Tracheal epithelial cell (primary cell): ENCODE data around the gene QPCTL. TPM values are rescaled to one million over a fixed set of nuclear protein-coding genes. Genes with fewer than 3 reads are reported as not detected.

ENCODE experiments used
- total RNA-seq: library from RNA; depleted of rRNA; stranded (reverse); fragments of >200 nt; gene quantifications from 2 replicates; pipeline ENCODE4 v1.2.1, GENCODE V29; 2014

The QPCTL gene
- 10.7 and 16.1 TPM in 2 replicates for total RNA-seq

DNA sequence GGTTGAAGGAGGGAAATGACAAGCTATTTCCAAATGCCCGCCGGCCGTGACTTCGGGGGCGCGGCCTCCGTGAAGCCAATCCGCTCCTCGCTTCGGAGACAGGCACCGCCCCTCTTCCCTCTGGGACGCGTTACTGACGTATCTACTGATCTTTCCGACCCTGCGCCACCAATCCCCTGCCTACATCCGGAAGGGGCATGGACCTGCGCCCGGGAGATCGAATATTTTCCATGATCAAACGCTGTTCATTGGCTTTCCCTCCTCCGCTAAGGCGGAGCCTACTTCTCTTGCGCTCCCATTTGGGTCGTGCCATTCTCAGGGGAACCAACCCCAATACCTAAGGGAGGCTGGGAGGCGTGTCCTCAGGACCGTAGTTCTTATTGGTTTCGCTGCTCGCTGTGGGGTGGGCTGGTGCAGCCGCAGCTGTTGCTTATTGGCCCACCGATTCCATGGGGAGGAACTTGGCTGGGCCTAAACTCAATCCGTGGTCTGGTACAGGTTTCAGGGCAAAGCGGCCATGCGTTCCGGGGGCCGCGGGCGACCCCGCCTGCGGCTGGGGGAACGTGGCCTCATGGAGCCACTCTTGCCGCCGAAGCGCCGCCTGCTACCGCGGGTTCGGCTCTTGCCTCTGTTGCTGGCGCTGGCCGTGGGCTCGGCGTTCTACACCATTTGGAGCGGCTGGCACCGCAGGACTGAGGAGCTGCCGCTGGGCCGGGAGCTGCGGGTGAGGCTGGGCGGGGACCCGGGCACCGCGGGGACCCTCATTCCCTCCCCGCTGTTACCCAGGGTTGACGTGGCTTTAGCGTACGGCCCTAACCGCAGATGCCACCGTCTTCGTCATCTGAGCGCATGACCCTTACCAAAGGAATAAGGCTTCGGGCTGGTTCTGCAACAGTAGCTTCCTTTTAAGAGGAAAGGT is at the start of gene QPCTL:
TSS of gene QPCTL (plus strand) at position 480 of the 919 bp plus-strand sequence. CDS start at position 518, 38 bp downstream.

DNA sequence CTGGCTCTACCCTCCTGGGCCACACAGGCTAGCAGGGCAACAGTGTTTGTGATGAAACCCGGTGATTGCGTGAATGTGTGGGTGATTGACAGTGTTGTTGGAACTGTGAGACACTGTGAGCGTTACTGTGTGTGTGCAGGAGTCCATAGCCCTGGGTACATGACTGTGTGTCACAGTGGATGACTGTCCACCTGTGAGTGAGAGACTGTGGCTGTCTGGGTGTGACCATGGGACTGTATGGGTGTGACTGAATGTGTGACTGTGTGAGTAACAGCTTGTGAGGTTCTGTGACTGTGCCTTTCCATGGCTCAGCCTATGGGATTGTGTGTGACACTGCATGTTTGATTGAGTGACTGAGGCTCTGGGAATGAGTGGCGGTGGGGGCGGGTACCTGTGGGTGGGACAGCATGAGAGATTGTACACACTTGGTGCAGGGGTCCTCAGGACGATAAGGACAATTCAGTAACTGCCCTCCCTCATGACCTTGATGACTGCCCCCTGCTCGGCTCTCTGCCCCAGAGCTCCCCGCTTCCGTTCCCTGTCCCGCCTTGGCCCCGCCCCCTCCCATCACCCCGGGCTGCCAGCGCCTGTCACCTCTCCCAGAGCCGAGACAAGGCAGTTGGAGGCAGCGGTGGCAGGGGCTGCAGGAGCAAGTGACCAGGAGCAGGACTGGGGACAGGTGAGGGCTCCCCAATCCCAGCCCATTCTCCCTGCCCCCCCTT is 24.7 kb upstream of the QPCTL start, which contains the start of gene GIPR:
TSS of gene GIPR (plus strand) at position 602 of the 722 bp plus-strand sequence. CDS start 1,300 bp downstream, outside the sequence.

DNA sequence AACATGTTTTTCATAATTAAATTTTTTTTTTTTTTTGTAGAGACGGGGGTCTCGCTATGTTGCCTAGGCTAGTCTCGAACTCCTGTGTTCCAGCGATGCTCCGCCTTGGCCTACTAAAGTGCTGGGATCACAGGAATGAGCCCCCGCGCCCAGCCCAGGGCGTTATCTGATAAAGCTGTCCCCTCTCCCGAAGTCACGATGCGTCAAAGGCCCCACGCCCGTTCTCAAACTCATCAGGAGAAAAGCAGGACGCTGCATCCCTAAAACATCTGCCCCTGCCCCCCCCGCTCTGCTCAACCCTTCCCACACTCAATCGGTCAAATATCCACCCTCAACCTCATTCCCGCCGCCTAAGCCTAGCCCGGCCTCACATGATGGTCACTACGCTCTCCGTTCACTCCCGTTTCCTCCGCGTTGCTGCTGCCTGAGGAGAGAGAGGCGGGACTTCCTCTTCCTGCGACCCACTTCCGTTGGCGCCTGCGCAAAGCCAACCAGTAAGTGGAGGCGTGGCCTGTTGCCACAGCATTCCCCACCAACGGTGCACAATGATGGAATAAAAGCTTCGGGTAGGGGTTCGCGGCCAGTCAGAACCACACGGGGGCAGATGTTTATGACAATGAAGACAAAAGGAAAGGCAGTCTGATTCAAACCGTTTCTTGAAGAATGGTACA is 815 bp upstream of the QPCTL start, which contains the start of gene SNRPD2:
TSS of gene SNRPD2 (minus strand) at position 438 of the 671 bp plus-strand sequence. CDS start at position 373, 65 bp downstream.

DNA sequence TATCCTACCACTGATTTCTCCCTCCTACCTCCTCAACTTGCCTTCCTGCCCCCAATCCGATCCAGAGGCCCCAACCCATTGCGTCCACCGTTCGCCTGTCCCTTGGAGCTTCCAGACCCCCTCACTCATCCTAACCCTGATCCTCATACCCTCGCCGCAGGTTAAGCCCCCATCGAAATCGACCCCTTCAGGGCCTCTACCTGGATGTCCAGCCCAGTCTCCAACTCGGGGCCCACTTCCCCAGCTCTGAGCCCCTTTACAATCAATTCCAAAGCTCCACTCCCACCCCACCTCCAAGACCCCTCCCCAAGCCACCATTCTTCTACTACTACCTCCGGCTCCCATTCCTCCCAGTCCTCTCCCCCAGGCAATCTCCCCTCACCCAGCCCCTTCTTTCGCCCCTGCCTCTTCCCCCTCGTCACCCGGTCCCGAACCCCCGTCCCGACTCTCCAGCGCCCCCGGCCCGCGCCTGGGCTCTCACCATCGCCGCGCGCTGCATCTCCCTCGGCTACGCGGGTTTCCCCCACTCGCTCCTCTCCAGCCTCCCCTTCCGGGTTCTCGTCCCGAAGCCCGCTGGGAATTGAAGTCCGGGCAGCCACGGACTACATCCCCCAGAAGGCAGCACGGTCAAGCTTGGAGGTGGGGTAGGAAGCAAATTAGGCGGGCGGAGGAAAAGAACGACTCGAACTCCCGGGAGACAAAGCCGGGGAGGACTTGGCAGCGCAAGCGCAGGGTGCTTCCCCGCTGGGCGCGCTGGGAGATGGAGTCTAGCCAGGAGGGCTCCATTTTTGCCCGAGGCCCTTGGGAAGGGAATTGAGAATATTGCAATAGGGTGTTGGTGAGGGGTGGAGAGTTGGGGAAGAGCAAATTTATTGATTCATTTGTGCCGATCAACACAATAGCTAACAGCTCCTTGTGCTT is 38.2 kb downstream of the QPCTL start, which contains the start of gene FBXO46:
TSS of gene FBXO46 (minus strand) at position 529 of the 921 bp plus-strand sequence. CDS start 17,401 bp downstream, outside the sequence.

DNA sequence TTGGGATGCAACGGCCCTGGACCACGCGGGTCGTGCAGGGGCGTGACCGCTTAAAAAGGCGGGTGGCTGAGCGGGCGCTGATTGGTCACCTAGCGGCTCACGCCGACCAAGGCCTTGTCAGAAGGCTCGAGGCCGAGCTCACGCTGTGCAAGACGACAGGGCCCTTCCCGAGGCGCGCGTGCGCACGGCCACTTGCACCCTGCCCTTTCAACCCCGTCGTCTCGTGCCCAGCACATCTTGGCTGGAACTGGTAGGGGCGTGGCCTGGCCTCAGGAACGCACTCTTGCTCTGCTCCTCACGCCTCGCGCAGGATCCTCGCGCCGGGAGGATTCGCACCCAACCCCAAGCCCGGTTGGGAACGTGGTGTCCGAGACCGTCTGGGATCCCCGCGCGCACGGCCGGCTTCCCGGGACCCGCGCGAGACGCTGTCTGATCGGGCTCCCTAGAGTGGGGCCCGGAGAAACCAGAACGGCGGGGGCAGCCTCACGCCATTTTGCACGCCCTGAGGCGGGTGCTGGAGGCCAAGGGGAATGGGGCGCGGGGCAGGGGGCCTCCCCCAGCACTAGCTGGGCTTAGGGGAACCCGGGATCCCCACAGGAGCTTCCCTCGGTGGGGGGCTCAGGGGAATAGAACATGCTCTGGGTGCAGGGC is 40.8 kb downstream of the QPCTL start, which contains the start of gene MEIOSIN:
TSS of gene MEIOSIN (plus strand) at position 280 of the 651 bp plus-strand sequence. CDS start 1,938 bp downstream, outside the sequence.

Other genes with a start within 250 kb of the QPCTL start
- gene FOSB, start 224.7 kb upstream of the QPCTL start, total RNA-seq = 11.1 and 15.4 TPM in 2 replicates
- gene RTN2, start 195.6 kb upstream of the QPCTL start, total RNA-seq = 3.6 and 10.6 TPM in 2 replicates
- gene PPM1N, start 194.2 kb upstream of the QPCTL start, total RNA-seq = 0.64 and 1.4 TPM in 2 replicates
- gene VASP, start 185.2 kb upstream of the QPCTL start, total RNA-seq = 97.2 and 161 TPM in 2 replicates
- 4.8 and 5.1 TPM in 2 replicates for gene OPA3, start 107.9 kb upstream of the QPCTL start, total RNA-seq
- not detected in 2 replicates for gene GPR4, start 90.5 kb upstream of the QPCTL start, total RNA-seq
- gene EML2, start 53.3 kb upstream of the QPCTL start, total RNA-seq = 84.8 and 113 TPM in 2 replicates
- gene GIPR, start 24.4 kb upstream of the QPCTL start, total RNA-seq = 0.43 and 0.96 TPM in 2 replicates
- gene SNRPD2, start 713 bp upstream of the QPCTL start, total RNA-seq = 284 and 297 TPM in 2 replicates
- 6.0 TPM in 2 replicates for gene FBXO46, start 38.2 kb downstream of the QPCTL start, total RNA-seq
- gene MEIOSIN, start 40.8 kb downstream of the QPCTL start, total RNA-seq = not detected in 2 replicates
- gene SIX5, start 76.6 kb downstream of the QPCTL start, total RNA-seq = 4.8 and 5.8 TPM in 2 replicates
- gene DMPK, start 89.8 kb downstream of the QPCTL start, total RNA-seq = 5.1 and 9.6 TPM in 2 replicates
- 27.0 and 33.5 TPM in 2 replicates for gene DMWD, start 100.2 kb downstream of the QPCTL start, total RNA-seq
- gene RSPH6A, start 122.6 kb downstream of the QPCTL start, total RNA-seq = not detected in 2 replicates
- 23.6 and 24.5 TPM in 2 replicates for gene SYMPK, start 170.5 kb downstream of the QPCTL start, total RNA-seq
- 0.24 TPM in 1 of 2 replicates, not detected in the other for gene FOXA3, start 171.7 kb downstream of the QPCTL start, total RNA-seq
- 21.7 and 26.9 TPM in 2 replicates for gene IRF2BP1, start 193.5 kb downstream of the QPCTL start, total RNA-seq
- gene MYPOP, start 209.9 kb downstream of the QPCTL start, total RNA-seq = 1.7 and 2.7 TPM in 2 replicates
- not detected in 2 replicates for gene NANOS2, start 222.1 kb downstream of the QPCTL start, total RNA-seq